ENCODE data around the gene SRPK2.

The SRPK2 gene

DNA sequence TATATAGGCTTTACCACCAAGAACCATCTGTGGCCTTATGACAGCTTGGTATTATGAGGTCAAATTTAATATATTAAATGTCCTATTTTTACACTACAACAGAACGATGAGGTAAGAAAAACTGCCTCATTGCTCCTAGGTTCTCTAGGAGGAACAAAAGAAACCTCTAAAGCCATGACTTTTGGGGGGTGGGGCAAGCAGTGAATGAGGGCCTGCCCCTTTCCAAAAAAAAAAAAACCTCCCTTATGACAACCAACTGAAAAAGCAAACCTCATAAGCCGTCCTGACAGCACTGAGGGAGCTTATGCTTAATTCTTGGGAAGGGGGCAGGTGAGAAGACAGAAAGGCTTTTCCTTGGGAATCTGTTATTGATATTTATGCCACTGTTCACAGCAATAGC, 258.1 kb downstream of the SRPK2 start:
- no peak for DNase-seq
- Mint-ChIP-seq H3K27ac (no peak overlapping the region), H3K27me3 (no peaks in the 10 kb centered on the region), H3K9me3 (no peaks in the 10 kb centered on the region), H3K4me1 (peaks cover 54% of the 10 kb centered on the region), H3K4me3 (no peak overlapping the region)
- ATAC-seq, result no peak

DNA sequence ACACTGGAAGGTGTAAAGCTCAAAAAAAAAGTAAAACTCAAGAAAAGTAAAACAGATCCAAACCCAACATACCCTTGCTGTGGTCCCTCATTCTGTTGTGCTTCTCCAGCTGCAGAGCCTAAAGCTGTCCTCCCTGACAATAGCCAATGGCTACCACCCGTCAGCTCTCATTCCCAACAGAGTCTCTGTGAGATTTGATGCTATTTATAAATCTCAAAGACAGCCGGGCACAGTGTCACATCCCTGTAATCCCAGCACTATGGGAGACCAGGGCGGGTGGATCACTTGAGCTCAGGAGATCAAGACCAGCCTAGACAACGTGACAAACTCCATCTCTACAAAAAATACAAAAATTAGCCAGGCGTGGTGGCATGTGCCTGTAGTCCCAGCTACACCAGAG, 258.7 kb downstream of the SRPK2 start:
- DNase-seq, result no peak
- H3K9me3 Mint-ChIP-seq, result no peaks in the 10 kb centered on the region

DNA sequence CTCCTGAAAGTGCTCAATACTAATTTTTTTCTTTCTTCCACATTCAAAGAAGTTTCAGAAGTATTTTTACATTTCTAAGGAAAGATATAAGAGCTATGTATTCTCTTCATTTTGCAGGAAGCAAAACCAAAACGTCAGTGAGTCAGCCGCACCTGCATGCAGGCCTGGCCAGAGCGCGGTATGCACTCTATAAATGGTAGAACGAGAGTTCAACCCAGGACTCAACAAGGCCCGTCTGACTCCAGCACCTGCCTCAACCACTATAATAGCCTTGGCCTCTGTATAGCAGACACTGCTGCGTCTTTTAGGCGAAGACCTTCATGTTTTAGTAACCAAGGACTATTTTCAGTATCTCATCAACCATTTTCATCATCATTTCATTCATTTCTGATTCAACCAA, 261.5 kb downstream of the SRPK2 start:
- no peak overlapping the region for H3K4me3 Mint-ChIP-seq
- ATAC-seq, result no peak

More for the DNA sequence above, 258.7 kb downstream of the SRPK2 start:
- Mint-ChIP-seq H3K4me1 (peaks cover 55% of the 10 kb centered on the region), H3K27ac (no peak overlapping the region), H3K4me3 (no peak overlapping the region), H3K27me3 (no peaks in the 10 kb centered on the region)
- no peak for ATAC-seq

DNA sequence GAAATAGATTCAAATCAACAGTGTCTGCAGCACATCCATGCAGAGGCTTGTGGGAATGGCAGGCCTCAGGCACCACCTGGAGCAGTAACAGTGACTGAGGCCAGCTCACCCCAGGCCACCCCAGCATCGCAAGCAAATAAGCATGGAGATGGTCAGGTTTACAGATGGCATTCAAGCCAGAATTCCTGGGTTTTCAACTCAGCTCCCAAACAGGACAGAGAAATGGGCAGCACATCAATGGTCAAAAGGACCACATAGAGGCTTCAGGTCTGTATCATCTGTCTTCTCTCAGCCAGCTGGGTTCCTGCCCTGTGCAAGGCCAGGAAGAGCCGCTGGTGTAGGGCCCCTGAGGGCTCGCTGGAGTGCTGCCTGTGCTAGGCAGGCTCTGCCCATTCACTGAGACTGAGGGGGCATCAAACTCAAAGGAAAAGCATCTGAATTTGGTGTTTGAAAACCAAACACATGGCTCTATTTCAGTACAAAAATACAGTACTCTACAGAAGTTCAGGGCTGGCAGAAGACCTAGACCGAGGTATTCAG, 262.2 kb downstream of the SRPK2 start:
- Mint-ChIP-seq H3K4me3 (no peak overlapping the region), H3K9me3 (no peaks in the 10 kb centered on the region), H3K4me1 (peaks cover 54% of the 10 kb centered on the region), H3K27me3 (no peaks in the 10 kb centered on the region), H3K27ac (no peak overlapping the region)
- no peak for ATAC-seq
- no peak for DNase-seq

More for the DNA sequence above, 261.5 kb downstream of the SRPK2 start:
- DNase-seq, result no peak
- H3K9me3 Mint-ChIP-seq, result no peaks in the 10 kb centered on the region
- peaks cover 53% of the 10 kb centered on the region for H3K4me1 Mint-ChIP-seq
- H3K27me3 Mint-ChIP-seq, result no peaks in the 10 kb centered on the region
- H3K27ac Mint-ChIP-seq, result no peak overlapping the region

DNA sequence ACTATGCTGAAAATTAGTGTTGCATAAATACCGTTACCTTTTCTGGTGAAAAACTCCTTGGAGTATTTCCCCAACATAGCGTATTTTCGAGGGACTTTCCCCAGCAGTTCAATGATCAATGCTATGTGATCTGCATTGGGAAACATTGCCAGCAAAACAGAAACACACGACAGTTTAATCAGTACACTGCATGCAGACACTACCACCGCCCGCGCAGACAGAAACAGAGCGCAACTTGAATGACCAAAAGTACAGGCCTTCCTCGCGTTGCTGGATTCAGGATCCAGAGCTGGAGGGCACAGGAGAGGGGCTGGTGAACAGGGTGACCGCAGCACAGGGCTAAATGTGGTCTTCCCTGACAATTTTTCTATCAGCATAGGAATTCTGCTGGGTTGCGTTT, 263.0 kb downstream of the SRPK2 start:
- Mint-ChIP-seq H3K27ac (no peak overlapping the region), H3K9me3 (no peaks in the 10 kb centered on the region), H3K4me3 (no peak overlapping the region), H3K27me3 (no peaks in the 10 kb centered on the region), H3K4me1 (peaks cover 55% of the 10 kb centered on the region)
- ATAC-seq (no peak), DNase-seq (no peak)

DNA sequence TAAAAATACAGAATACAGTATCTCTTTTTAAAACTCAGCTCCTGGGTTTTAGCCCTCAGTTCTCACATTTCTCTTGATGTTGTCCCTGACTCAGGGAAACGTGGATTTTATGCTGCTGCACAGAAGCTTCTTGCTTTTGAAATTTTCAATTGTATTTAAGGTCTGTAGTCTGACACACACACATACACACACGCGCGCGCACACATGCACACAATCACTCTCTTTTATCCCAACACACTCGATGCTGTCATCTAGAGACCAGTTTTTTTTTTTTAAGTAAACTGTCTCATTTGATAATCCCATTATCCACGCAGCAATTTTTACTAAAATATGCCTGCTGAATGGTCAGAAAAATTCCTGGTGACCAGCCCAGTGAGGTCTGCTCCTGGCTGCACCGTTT, 266.1 kb downstream of the SRPK2 start:
- Mint-ChIP-seq H3K27ac (no peak overlapping the region), H3K4me1 (peaks cover 53% of the 10 kb centered on the region), H3K4me3 (no peak overlapping the region), H3K9me3 (no peaks in the 10 kb centered on the region), H3K27me3 (no peaks in the 10 kb centered on the region)
- no peak for DNase-seq
- ATAC-seq, result no peak

DNA sequence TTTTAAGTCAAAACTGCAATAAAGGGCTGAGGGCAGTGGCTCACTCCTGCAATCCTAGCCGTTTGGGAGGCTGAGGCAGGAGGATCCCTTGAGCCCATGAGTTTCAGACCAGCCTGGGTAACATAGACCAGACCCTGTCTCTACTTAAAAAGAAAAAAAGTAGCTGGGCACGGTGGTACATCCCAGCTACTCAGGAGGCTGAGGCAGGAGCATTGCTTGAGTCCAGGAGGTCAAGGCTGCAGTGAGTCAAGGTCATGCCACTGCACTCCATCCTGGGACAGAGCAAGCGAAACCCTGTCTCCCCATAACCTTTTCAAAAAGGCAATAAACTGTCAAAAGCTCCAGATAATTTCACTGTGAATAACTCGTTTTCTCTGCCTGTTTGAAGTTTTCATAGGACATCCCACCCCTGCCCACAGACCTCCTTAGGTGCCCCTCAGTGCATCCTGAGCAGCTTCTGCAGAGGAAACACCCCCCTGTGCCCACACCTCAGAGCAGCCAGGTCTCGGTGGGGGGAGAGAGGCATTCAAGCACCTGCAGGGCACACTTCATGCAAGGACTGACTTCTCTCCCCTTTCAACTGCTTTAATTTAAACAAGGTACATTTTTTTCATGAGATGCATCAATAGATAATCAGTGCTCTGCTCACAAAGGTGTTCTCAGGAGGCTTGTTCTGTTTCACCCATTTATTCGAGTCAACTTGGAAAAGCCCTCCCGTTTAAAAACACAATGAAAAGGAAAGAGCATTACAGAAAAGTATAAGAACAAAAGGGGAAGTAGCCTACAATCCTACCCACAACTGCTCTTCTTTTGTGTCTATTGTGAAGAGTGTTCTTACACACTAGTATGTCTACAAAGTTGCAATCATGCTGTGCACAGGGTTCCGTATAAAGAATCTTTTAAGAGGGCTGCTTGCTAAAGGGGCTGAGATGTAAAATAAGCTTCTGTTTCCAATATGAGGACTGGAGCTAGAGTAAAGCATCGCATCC, 269.8 kb downstream of the SRPK2 start:
- Mint-ChIP-seq H3K4me1 (peaks cover 32% of the 10 kb centered on the region), H3K27me3 (no peaks in the 10 kb centered on the region), H3K9me3 (no peaks in the 10 kb centered on the region), H3K27ac (no peak overlapping the region), H3K4me3 (no peak overlapping the region)
- DNase-seq (no peak), ATAC-seq (peak; percentile 64)

DNA sequence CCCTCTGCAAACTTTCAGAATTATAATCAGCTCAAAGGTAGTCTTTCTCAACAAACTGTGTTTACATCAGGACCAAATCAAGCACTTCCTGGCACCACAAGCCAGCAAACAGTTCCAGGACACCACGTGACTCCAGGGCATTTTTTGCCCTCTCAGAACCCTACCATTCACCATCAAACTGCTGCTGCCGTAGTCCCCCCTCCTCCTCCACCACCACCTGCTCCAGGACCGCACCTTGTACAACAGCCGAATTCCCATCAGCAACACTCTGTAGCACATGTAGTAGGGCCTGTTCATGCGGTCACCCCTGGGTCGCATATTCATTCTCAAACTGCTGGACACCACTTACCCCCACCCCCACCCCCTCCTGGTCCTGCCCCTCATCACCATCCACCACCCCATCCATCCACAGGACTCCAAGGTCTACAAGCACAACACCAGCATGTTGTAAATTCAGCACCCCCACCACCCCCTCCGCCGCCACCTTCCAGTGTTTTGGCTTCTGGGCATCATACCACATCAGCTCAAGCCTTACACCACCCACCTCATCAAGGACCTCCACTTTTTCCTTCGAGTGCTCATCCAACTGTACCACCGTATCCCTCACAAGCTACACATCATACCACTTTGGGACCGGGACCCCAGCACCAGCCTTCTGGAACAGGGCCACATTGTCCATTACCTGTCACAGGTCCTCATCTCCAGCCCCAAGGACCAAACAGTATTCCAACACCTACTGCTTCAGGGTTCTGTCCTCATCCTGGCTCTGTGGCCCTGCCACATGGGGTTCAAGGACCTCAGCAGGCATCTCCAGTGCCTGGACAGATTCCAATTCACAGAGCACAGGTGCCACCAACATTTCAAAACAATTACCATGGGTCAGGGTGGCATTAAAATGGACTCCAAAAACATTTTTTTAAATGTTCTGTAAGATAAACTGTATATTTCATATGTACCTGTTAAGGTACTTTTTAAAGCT, 276.0 kb downstream of the SRPK2 start:
- ATAC-seq, result peak; percentile 50
- H3K4me3 Mint-ChIP-seq, result no peak overlapping the region

DNA sequence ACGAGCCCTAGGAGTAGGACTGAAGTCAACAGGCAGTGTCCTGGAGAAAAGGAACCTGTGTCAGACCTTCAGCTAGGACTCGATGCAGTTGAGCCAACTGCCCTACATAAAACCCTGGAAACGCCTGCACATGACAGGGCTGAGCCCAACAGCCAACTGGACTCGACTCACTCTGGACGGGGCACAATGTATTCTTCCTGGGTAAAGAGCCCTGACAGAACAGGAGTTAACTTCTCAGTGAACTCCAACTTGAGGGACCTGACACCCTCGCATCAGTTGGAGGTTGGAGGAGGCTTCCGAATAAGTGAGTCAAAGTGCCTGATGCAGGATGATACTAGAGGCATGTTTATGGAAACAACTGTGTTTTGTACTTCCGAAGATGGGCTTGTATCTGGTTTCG, 281.3 kb downstream of the SRPK2 start:
- H3K27ac Mint-ChIP-seq, result no peak overlapping the region
- no peaks in the 10 kb centered on the region for H3K27me3 Mint-ChIP-seq
- no peak for ATAC-seq

More for the DNA sequence above, 276.0 kb downstream of the SRPK2 start:
- H3K27ac Mint-ChIP-seq, result peak overlapping the region in 1 of 2 donors; percentile 77
- DNase-seq, result no peak
- peaks cover 14% of the 10 kb centered on the region for H3K4me1 Mint-ChIP-seq
- H3K27me3 Mint-ChIP-seq, result no peaks in the 10 kb centered on the region
- no peaks in the 10 kb centered on the region for H3K9me3 Mint-ChIP-seq

DNA sequence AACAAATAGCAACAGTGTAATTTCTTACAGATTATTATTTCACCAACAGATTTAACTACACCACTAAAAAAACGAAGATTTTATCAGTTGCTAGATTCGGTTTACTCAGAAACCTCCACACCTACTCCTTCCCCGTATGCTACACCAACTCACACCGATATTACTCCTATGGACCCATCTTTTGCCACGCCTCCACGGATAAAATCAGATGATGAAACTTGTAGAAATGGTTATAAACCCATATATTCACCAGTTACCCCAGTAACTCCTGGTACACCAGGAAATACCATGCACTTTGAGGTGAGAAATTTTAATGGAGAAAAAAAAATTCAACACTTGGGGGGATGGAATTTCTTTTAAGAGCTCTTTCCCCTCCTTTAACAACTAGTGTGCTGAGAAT, 282.2 kb downstream of the SRPK2 start:
- no peak for ATAC-seq
- no peak for DNase-seq
- H3K27me3 Mint-ChIP-seq, result no peaks in the 10 kb centered on the region
- no peaks in the 10 kb centered on the region for H3K9me3 Mint-ChIP-seq
- H3K27ac Mint-ChIP-seq, result peak overlapping the region; percentile 42 to 56
- H3K4me1 Mint-ChIP-seq, result peaks cover 14% of the 10 kb centered on the region
- no peak overlapping the region for H3K4me3 Mint-ChIP-seq

More for the DNA sequence above, 281.3 kb downstream of the SRPK2 start:
- H3K4me1 Mint-ChIP-seq, result peaks cover 21% of the 10 kb centered on the region
- DNase-seq, result no peak
- H3K4me3 Mint-ChIP-seq, result no peak overlapping the region
- H3K9me3 Mint-ChIP-seq, result no peaks in the 10 kb centered on the region

DNA sequence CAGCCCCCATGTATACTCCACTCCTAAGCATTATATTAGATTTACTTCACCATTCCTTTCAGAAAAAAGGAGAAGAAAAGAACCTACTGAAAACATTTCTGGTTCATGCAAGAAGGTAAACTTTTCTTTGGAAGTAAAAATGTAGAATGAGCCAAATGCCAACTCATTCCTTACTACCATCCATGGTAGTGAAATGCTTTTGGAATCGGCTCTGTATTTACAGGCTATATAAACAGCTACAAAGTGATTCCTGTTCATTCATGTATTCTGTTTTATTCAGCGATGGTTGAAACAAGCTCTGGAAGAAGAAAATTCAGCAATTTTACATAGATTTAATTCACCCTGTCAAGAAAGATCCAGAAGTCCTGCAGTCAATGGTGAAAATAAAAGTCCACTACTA, 283.1 kb downstream of the SRPK2 start:
- no peak for DNase-seq

DNA sequence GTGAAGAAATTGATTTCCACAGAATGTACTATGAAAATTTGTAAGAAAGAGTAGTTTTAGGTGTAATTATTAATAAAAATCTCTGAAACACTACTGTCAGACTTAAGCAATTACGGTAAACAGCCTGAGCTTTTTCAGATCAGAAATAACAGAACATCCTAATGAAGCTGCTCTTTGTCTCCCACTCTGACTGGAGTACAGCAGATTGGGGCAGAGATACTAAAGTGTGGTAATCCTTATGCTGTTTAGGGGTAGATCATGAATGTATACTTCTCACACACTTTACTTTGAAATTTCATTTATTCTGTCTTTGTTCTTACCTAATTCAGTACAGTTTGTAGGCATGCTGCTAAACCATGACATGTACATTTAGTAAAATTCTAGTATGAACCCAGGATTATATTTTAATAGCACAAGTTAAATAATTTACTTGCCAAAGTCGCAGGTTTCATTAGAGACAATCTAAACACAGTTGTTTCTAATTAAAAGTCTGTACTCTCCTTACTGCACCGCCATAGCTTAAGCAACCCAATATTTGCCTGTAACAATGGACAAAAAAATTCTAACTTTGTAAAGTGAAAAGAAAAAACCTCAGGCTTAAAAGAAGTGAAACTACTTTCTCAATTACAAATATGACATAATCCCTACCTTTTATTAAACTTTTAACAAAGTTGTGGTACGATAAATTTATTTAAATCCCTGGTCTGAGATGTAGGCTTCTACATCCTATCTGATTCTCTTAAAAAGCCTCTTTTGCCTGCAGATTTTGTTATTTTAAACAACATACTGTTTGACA, 286.0 kb downstream of the SRPK2 start:
- Mint-ChIP-seq H3K27me3 (no peaks in the 10 kb centered on the region), H3K4me1 (peaks cover 49% of the 10 kb centered on the region), H3K4me3 (no peak overlapping the region), H3K27ac (peak overlapping the region; percentile 85 to 86), H3K9me3 (no peaks in the 10 kb centered on the region)
- no peak for ATAC-seq
- DNase-seq, result no peak

More for the DNA sequence above, 283.1 kb downstream of the SRPK2 start:
- Mint-ChIP-seq H3K9me3 (no peaks in the 10 kb centered on the region), H3K4me3 (no peak overlapping the region), H3K4me1 (peaks cover 23% of the 10 kb centered on the region), H3K27me3 (no peaks in the 10 kb centered on the region), H3K27ac (no peak overlapping the region)
- ATAC-seq, result no peak

DNA sequence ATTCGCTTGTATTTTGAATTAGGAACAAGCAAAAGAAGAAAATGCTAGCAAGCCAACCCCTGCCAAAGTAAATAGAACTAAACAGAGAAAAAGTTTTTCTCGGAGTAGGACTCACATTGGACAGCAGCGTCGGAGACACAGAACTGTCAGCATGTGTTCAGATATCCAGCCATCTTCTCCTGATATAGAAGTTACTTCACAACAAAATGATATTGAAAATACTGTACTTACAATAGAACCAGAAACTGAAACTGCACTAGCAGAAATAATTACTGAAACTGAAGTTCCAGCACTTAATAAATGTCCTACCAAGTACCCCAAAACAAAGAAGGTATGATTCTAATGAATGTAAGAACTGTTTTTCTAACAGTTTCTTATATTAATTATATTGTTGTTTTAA, 286.9 kb downstream of the SRPK2 start:
- Mint-ChIP-seq H3K9me3 (no peaks in the 10 kb centered on the region), H3K4me1 (peaks cover 56% of the 10 kb centered on the region), H3K27ac (no peak overlapping the region), H3K27me3 (no peaks in the 10 kb centered on the region), H3K4me3 (no peak overlapping the region)
- DNase-seq (no peak), ATAC-seq (no peak)

DNA sequence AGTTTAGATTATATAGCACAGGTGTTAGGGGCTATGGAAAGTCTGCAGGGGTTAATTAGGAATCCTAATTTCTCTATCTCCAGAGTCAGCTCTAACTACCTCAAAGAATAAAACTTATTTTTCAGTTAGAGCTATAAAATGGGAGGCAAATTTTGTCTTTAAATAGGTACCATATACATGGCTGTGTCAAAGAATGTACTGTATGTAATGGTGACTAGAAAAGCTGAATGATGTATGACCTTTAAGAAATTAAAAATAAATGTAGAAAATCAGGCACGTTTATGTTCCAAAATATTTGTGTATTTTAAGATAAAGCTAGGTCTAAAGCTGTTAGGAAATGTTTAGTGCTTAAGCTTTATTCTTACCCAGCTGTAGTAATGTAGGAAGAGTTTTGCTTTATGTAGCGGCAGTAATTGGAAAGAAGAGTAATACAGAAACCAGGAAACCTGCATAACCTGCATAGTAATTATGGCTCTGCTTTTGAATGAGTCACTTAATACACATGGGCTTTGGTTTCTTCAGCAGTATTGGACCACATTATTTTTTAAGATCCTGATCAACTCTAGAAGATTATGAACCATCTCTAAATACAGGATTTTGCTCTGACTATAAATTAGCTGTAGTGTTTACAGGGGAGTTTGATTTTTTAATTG, 289.7 kb downstream of the SRPK2 start:
- Mint-ChIP-seq H3K27ac (peak overlapping the region; percentile 68 to 90), H3K27me3 (no peaks in the 10 kb centered on the region), H3K4me3 (peak overlapping the region; percentile 20 to 30), H3K4me1 (peaks cover 72% of the 10 kb centered on the region), H3K9me3 (no peaks in the 10 kb centered on the region)
- ATAC-seq (peak; percentile 97), DNase-seq (no peak)

All from stimulated activated naive CD8-positive, alpha-beta T cell treated with anti-CD3 and anti-CD28 coated beads, Interleukin-15, amount 100 ng/mL, for 72 hours (primary cell).